ENCODE results near the gene TUBG1. TPM values are rescaled to one million over a fixed set of nuclear protein-coding genes. Genes with fewer than 3 reads are reported as not detected.

The TUBG1 gene
- total and polyA plus RNA-seq, 9 of the 15 experiments (the other 6 are each of a cell fraction or from before 2014, with no cell fraction given): 33.1 to 147 (median 66.0) TPM

DNA sequence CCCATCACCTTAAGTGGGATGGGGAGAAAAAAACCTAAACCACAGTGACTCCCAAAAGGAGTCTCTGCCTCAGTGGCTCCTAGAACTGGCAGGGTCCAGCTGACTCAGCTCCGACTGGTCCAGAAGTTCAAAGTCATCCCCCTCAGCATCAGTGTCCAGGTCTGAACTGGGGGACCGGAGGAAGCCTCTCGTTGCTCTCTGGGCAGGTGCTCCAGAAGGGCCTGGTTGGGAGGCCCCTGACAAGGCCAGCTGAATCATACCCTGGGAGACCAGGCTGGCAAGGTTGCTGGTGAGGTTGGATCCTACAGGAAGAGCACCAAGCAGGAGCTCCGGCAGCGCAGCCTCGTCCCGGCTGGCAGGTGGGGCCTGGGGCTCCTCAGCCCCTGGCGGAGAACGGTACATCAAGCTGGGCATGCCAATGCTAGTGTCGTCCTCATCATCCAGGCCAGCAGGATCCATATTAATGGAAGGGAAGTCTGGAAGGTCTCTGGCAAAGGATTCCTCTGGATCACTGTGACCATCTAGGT lies 27.7 kb upstream of the TUBG1 start:
- intact Hi-C loops (cut with micrococcal nuclease): no loop called here
- no peak overlapping the region for H2AFZ ChIP-seq (ENCODE audit: low read depth, low read length)
- no peaks in the 10 kb centered on the region for H3K9me1 ChIP-seq (ENCODE audit: control insufficient read depth, insufficient read depth, low read length)
- H3K27me3 ChIP-seq (ENCODE audit: control insufficient read depth in 2 of 2, insufficient read depth in 2 of 2, low read length in 2 of 2): no peaks in the 10 kb centered on the region
- H3K4me2 ChIP-seq (ENCODE audit: insufficient read depth, low read length): no peak overlapping the region
- FAIRE-seq: no peak
- 95% methylated on average over 10 of the region's 10 CpGs for WGBS (ENCODE audit: insufficient coverage, low coverage, missing lambda C conversion rate)
- ATAC-seq: no peak
- peaks cover 75% of the 10 kb centered on the region for H3K36me3 ChIP-seq (ENCODE audit: control insufficient read depth, insufficient read depth, low read length)
- no peaks in the 10 kb centered on the region for H3K9me3 ChIP-seq (replicated peaks; ENCODE audit: control insufficient read depth, insufficient read depth, low read depth, low read length)
- no peak for DNase-seq (ENCODE audit: extremely low read depth in 1 of 4, low spot score in 3 of 4)
- H3K4me3 ChIP-seq: no peak overlapping the region
- H3K4me1 ChIP-seq (replicated peaks in 1 of 2; ENCODE audit: control insufficient read depth in 2 of 2, insufficient read depth in 2 of 2, low read length in 2 of 2): peaks cover 13 to 14% of the 10 kb centered on the region in 2 experiments
- peaks cover 18% of the 10 kb centered on the region for H3K79me2 ChIP-seq (ENCODE audit: control insufficient read depth, insufficient read depth, low read length)
- ChIA-PET CTCF (ENCODE audit: low intra/inter-chr PET ratio) (no interaction called here), POLR2A (interaction anchor here (0.7 to 2.6 kb wide), 9 partner anchors 8 to 416 kb away, joined by 3 to 7 read pairs (median 3); partner anchors contain the start of genes RETREG3, RPL27 and TUBG1)
- H4K20me1 ChIP-seq (replicated peaks; ENCODE audit: control insufficient read depth, insufficient read depth, low read length): no peaks in the 10 kb centered on the region
- BruUV-seq (replicated peaks): no TSS peak
- H3K9ac ChIP-seq (ENCODE audit: insufficient read depth in 1 of 2, low read depth in 2 of 2, low read length in 2 of 2): no peak overlapping the region
- no peak for TF ChIP-seq ZNF444 (CRISPR knock-in tag; IDR thresholded peaks at IDR 0.05)
- no peak overlapping the region for H3K27ac ChIP-seq (ENCODE audit: extremely low read depth, low read depth, low read length)
- in situ Hi-C loops (cut with MboI): loop anchor here (10.0 kb wide), 1 partner anchor 343 kb away; no protein-coding TSS in a partner anchor

- no peaks in the 10 kb centered on the region for H3K9me1 ChIP-seq (ENCODE audit: control insufficient read depth, insufficient read depth, low read length)
- ATAC-seq (no peak), DNase-seq (ENCODE audit: extremely low read depth in 1 of 4, low spot score in 3 of 4) (no peak), FAIRE-seq (no peak)
- no peak overlapping the region for H2AFZ ChIP-seq (ENCODE audit: low read depth, low read length)
- H3K4me3 ChIP-seq: no peak overlapping the region
- H3K9me3 ChIP-seq (replicated peaks; ENCODE audit: control insufficient read depth, insufficient read depth, low read depth, low read length): no peaks in the 10 kb centered on the region
- peak overlapping the region in 1 of 2 experiments; percentile 24; a peak in 1 of 4 replicates for H3K9ac ChIP-seq (ENCODE audit: insufficient read depth in 1 of 2, low read depth in 2 of 2, low read length in 2 of 2)
- ChIA-PET CTCF (ENCODE audit: low intra/inter-chr PET ratio) (no interaction called here), POLR2A (interaction anchor here (1.9 kb wide), 1 partner anchor 114 kb away, joined by 6 read pairs; no protein-coding TSS in a partner anchor)
- H3K4me1 ChIP-seq (replicated peaks in 1 of 2; ENCODE audit: control insufficient read depth in 2 of 2, insufficient read depth in 2 of 2, low read length in 2 of 2): peaks cover 0 to 6% of the 10 kb centered on the region in 2 experiments; a peak in 3 of 5 replicates
- intact Hi-C loops (cut with micrococcal nuclease): no loop called here
- no peaks in the 10 kb centered on the region for H3K79me2 ChIP-seq (ENCODE audit: control insufficient read depth, insufficient read depth, low read length)
- no peak overlapping the region for H3K27ac ChIP-seq (ENCODE audit: extremely low read depth, low read depth, low read length)
- no peaks in the 10 kb centered on the region for H3K27me3 ChIP-seq (ENCODE audit: control insufficient read depth in 2 of 2, insufficient read depth in 2 of 2, low read length in 2 of 2)
- in situ Hi-C loops (cut with MboI): loop anchor here (10.0 kb wide), 1 partner anchor 340 kb away; no protein-coding TSS in a partner anchor
- TF ChIP-seq LARP7 (IDR thresholded peaks at IDR 0.05) (no peak), CREB3 (tag; conservative IDR thresholded peaks at IDR 0.05; ENCODE audit: low read depth) (no peak), GATAD2A (IDR thresholded peaks at IDR 0.05) (no peak), ZNF764 (CRISPR knock-in tag; IDR thresholded peaks at IDR 0.05; ENCODE audit: low read depth) (no peak), CEBPB (tag; IDR thresholded peaks at IDR 0.05) (peak; percentile 35; the same call in 1 of the 2 replicates), FUS (optimal IDR thresholded peaks at IDR 0.05; ENCODE audit: low read depth, low read length) (no peak)
- H4K20me1 ChIP-seq (replicated peaks; ENCODE audit: control insufficient read depth, insufficient read depth, low read length): no peaks in the 10 kb centered on the region
- H3K36me3 ChIP-seq (ENCODE audit: control insufficient read depth, insufficient read depth, low read length): peaks cover 91% of the 10 kb centered on the region
- BruUV-seq (replicated peaks): no TSS peak
- no peak overlapping the region for H3K4me2 ChIP-seq (ENCODE audit: insufficient read depth, low read length)
- WGBS (ENCODE audit: insufficient coverage, low coverage, missing lambda C conversion rate): 82% methylated on average over 9 of the region's 9 CpGs
These were observed 24.6 kb upstream of the TUBG1 start for GRCh38 chr17:42584880-42585279.
